ENCODE results near the gene DARS1. TPM values are rescaled to one million over a fixed set of nuclear protein-coding genes. Genes with fewer than 3 reads are reported as not detected.

DARS1 gene
- total and polyA plus RNA-seq, 2 experiments from 2014 or later, result 67.0 to 69.5 TPM

DNA sequence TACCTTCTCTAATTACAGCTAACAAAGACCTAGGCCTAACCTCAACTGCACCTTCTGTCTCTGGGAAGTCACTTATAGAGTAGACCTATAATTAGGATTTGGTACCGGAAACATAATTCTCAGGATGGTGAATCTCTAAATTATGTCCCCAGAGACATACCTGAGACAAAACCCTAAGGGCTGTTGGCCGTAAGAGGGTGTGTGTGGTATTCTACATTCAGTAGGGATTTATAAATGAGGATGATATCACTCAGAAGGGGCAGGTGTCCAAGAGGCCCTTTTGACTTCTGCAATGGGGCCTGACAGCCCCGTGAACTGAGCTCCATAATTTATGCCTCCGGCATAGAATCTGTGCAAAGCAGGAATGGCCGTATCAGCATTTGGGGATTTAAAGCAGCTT, 13.5 kb upstream of the DARS1 start:
- no peaks in the 10 kb centered on the region for H3K27me3 ChIP-seq
- no peaks in the 10 kb centered on the region for H3K79me2 ChIP-seq
- H3K9me3 ChIP-seq (ENCODE audit: low read depth), result no peaks in the 10 kb centered on the region
- no peaks in the 10 kb centered on the region for H3K36me3 ChIP-seq (replicated peaks; ENCODE audit: insufficient read depth, low read depth)
- H3K9me2 ChIP-seq (replicated peaks; ENCODE audit: insufficient read depth), result no peaks in the 10 kb centered on the region
- TF ChIP-seq EZH2 (IDR thresholded peaks at IDR 0.05; ENCODE audit: borderline replicate concordance) (no peak), EZH2phosphoT487 (IDR thresholded peaks at IDR 0.05; ENCODE audit: low read depth, severe bottlenecking, unreplicated experiment) (no peak)
- TF ChIP-seq, protein P1, sequence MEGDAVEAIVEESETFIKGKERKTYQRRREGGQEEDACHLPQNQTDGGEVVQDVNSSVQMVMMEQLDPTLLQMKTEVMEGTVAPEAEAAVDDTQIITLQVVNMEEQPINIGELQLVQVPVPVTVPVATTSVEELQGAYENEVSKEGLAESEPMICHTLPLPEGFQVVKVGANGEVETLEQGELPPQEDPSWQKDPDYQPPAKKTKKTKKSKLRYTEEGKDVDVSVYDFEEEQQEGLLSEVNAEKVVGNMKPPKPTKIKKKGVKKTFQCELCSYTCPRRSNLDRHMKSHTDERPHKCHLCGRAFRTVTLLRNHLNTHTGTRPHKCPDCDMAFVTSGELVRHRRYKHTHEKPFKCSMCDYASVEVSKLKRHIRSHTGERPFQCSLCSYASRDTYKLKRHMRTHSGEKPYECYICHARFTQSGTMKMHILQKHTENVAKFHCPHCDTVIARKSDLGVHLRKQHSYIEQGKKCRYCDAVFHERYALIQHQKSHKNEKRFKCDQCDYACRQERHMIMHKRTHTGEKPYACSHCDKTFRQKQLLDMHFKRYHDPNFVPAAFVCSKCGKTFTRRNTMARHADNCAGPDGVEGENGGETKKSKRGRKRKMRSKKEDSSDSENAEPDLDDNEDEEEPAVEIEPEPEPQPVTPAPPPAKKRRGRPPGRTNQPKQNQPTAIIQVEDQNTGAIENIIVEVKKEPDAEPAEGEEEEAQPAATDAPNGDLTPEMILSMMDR (IDR thresholded peaks at IDR 0.05; ENCODE audit: poor library complexity), result no peak
- no peak overlapping the region for H2AFZ ChIP-seq
- DNase-seq (ENCODE audit: low spot score), result no peak
- H4K20me1 ChIP-seq (ENCODE audit: insufficient read depth, poor library complexity, severe bottlenecking), result no peaks in the 10 kb centered on the region
- no peak overlapping the region for H3K4me2 ChIP-seq
- H3K4me1 ChIP-seq (ENCODE audit: insufficient read depth), result no peaks in the 10 kb centered on the region
- whole genome bisulfite sequencing (ENCODE audit: low lambda C conversion rate, missing lambda C conversion rate), result 92% methylated on average over 5 of the region's 5 CpGs
- no peak overlapping the region for H3K4me3 ChIP-seq
- H3K27ac ChIP-seq, result no peak overlapping the region

GRCh38 chr2:135997380-135997779, 12.0 kb upstream of the DARS1 start:
- Histone ChIP-seq H3K9me3 (ENCODE audit: low read depth) (no peaks in the 10 kb centered on the region), H3K36me3 (replicated peaks; ENCODE audit: insufficient read depth, low read depth) (no peaks in the 10 kb centered on the region), H2AFZ (no peak overlapping the region), H3K79me2 (no peaks in the 10 kb centered on the region), H3K27me3 (no peaks in the 10 kb centered on the region), H3K4me1 (ENCODE audit: insufficient read depth) (no peaks in the 10 kb centered on the region), H3K4me2 (no peak overlapping the region), H3K4me3 (no peak overlapping the region), H4K20me1 (ENCODE audit: insufficient read depth, poor library complexity, severe bottlenecking) (no peaks in the 10 kb centered on the region), H3K9me2 (replicated peaks; ENCODE audit: insufficient read depth) (no peaks in the 10 kb centered on the region), H3K27ac (no peak overlapping the region)
- WGBS (ENCODE audit: low lambda C conversion rate, missing lambda C conversion rate), result 51% methylated on average over 5 of the region's 5 CpGs
- peak; percentile 34 for DNase-seq (ENCODE audit: low spot score)
- no peak for TF ChIP-seq EZH2 (IDR thresholded peaks at IDR 0.05; ENCODE audit: borderline replicate concordance)
- TF ChIP-seq, protein P1 (IDR thresholded peaks at IDR 0.05; ENCODE audit: poor library complexity), result peak; percentile 17

GRCh38 chr2:135996304-135996703, 10.9 kb upstream of the DARS1 start:
- Histone ChIP-seq H3K27me3 (no peaks in the 10 kb centered on the region), H3K36me3 (replicated peaks; ENCODE audit: insufficient read depth, low read depth) (no peaks in the 10 kb centered on the region), H3K9me2 (replicated peaks; ENCODE audit: insufficient read depth) (no peaks in the 10 kb centered on the region), H3K9me3 (ENCODE audit: low read depth) (no peaks in the 10 kb centered on the region), H3K4me2 (no peak overlapping the region), H3K4me3 (no peak overlapping the region), H2AFZ (no peak overlapping the region), H3K27ac (no peak overlapping the region), H3K79me2 (no peaks in the 10 kb centered on the region), H3K4me1 (ENCODE audit: insufficient read depth) (no peaks in the 10 kb centered on the region), H4K20me1 (ENCODE audit: insufficient read depth, poor library complexity, severe bottlenecking) (no peaks in the 10 kb centered on the region)
- 95% methylated on average over 2 of the region's 2 CpGs for WGBS (ENCODE audit: low lambda C conversion rate, missing lambda C conversion rate)
- no peak for TF ChIP-seq EZH2 (IDR thresholded peaks at IDR 0.05; ENCODE audit: borderline replicate concordance)
- TF ChIP-seq EZH2phosphoT487 (IDR thresholded peaks at IDR 0.05; ENCODE audit: low read depth, severe bottlenecking, unreplicated experiment), result no peak
- TF ChIP-seq, protein P1 (IDR thresholded peaks at IDR 0.05; ENCODE audit: poor library complexity), result no peak
- DNase-seq (ENCODE audit: low spot score), result no peak

DNA sequence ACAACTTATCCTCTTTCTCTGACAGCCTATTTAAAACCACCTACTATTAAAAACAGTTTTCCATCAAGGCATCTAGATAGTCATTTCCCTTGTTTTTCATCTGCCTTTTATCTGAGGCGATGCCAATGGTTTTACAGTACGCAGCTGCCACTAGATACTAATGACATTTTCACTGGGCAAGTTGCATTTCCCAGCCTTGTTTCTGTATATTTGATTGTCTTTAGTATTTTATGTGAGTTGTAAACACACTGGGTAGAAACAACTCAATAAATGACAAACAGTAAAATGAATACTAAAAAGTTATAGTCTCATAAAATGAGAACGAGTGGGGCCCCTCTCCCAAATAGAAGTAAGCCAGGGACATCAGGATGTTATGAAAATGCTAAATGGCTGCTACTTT, 8.9 kb upstream of the DARS1 start:
- no peak for TF ChIP-seq EZH2 (IDR thresholded peaks at IDR 0.05; ENCODE audit: borderline replicate concordance)
- TF ChIP-seq EZH2phosphoT487 (IDR thresholded peaks at IDR 0.05; ENCODE audit: low read depth, severe bottlenecking, unreplicated experiment), result peak; percentile 87
- Histone ChIP-seq H4K20me1 (ENCODE audit: insufficient read depth, poor library complexity, severe bottlenecking) (no peaks in the 10 kb centered on the region), H3K9me2 (replicated peaks; ENCODE audit: insufficient read depth) (no peaks in the 10 kb centered on the region), H3K4me1 (ENCODE audit: insufficient read depth) (no peaks in the 10 kb centered on the region), H3K4me3 (no peak overlapping the region), H2AFZ (no peak overlapping the region), H3K9me3 (ENCODE audit: low read depth) (no peaks in the 10 kb centered on the region), H3K27me3 (no peaks in the 10 kb centered on the region), H3K4me2 (no peak overlapping the region), H3K27ac (no peak overlapping the region), H3K36me3 (replicated peaks; ENCODE audit: insufficient read depth, low read depth) (no peaks in the 10 kb centered on the region), H3K79me2 (no peaks in the 10 kb centered on the region)
- WGBS (ENCODE audit: low lambda C conversion rate, missing lambda C conversion rate), result 60% methylated on average over 3 of the region's 3 CpGs
- no peak for DNase-seq (ENCODE audit: low spot score)
